PC-9 (cell line): ENCODE results near the gene MTRF1. TPM values are rescaled to one million over a fixed set of nuclear protein-coding genes. Genes with fewer than 3 reads are reported as not detected.

ENCODE experiments used
- BruUV-seq: library from RNA; stranded (reverse); fragments of 400-500 nt; replicated peaks from 2 replicates; lab custom pipeline; 2021; lab: Mats Ljungman, UMichigan
- CTCF ChIA-PET: fragments of 300-600 bp; sonication (Branson Sonifier 250); formaldehyde crosslinking; loops from one replicate; lab custom pipeline; 2022; ENCODE audit warnings: antibody characterized with exemption; lab: Charles Lee
- POLR2A ChIA-PET: fragments of 300-600 bp; sonication (Branson Sonifier 250); formaldehyde crosslinking; loops from one replicate; lab custom pipeline; 2022; ENCODE audit warnings: antibody characterized with exemption; ENCODE audit not compliant: unreplicated experiment; lab: Charles Lee
- DNase-seq, 2 experiments: peaks; one replicate each; pipeline versions ENCODE4 v3.0.0 to v3.0.0-alpha.2; 2015 to 2022; ENCODE audit warnings: mixed read lengths in 1 of 2
- H2AFZ ChIP-seq: fragments of 200-600 bp; sonication (generic); 2 replicates; pipeline ENCODE4 v1.8.1; 2017; ENCODE audit warnings: antibody characterized with exemption
- H3F3A ChIP-seq: fragments of 200-600 bp; sonication (generic); 2 replicates; pipeline ENCODE4 v1.8.1; 2017; ENCODE audit warnings: antibody characterized with exemption, mild to moderate bottlenecking, low read depth; ENCODE audit not compliant: insufficient read depth
- H3K27ac ChIP-seq: fragments of 200-600 bp; sonication (generic); 2 replicates; pipeline ENCODE4 v1.6.1; 2016; ENCODE audit warnings: mixed run types
- H3K27me3 ChIP-seq: fragments of 200-600 bp; sonication (generic); 2 replicates; pipeline ENCODE4 v1.6.1; 2016; ENCODE audit warnings: low read depth, mixed run types; ENCODE audit not compliant: insufficient read depth
- H3K36me3 ChIP-seq: fragments of 200-600 bp; sonication (generic); 2 replicates; pipeline ENCODE4 v1.6.1; 2016; ENCODE audit warnings: low read depth, mixed run types
- H3K4me1 ChIP-seq: fragments of 200-600 bp; sonication (generic); replicated peaks from 2 replicates; pipeline ENCODE4 v1.6.1; 2016; ENCODE audit warnings: mixed run types; ENCODE audit not compliant: insufficient read depth
- H3K4me2 ChIP-seq: fragments of 200-600 bp; sonication (generic); 2 replicates; pipeline ENCODE4 v1.6.1; 2017; ENCODE audit warnings: mixed run types
- H3K4me3 ChIP-seq: fragments of 200-600 bp; sonication (generic); 2 replicates; pipeline ENCODE4 v1.6.1; 2016; ENCODE audit warnings: mixed run types
- H3K79me2 ChIP-seq: fragments of 200-600 bp; sonication (generic); 2 replicates; pipeline ENCODE4 v1.6.1; 2017; ENCODE audit warnings: low read depth, mixed run types
- H3K9me2 ChIP-seq: fragments of 200-600 bp; sonication (generic); 2 replicates; pipeline ENCODE4 v1.8.1; 2017; ENCODE audit warnings: mild to moderate bottlenecking; ENCODE audit not compliant: insufficient read depth
- H3K9me3 ChIP-seq: fragments of 200-600 bp; sonication (generic); 2 replicates; pipeline ENCODE4 v1.8.1; 2016; ENCODE audit warnings: low read depth; ENCODE audit not compliant: insufficient read depth
- H4K20me1 ChIP-seq: fragments of 200-600 bp; sonication (generic); 2 replicates; pipeline ENCODE4 v1.8.1; 2017; ENCODE audit not compliant: insufficient read depth
- EZH2 ChIP-seq: fragments of 200-600 bp; sonication (generic); IDR thresholded peaks from 2 replicates; pipeline ENCODE4 v1.8.0; 2017; ENCODE audit warnings: antibody characterized with exemption, low read depth
- intact Hi-C: fragments of 100-400 bp; cut with micrococcal nuclease; formaldehyde crosslinking; loops from one replicate; pipeline ENCODE4 v1.10.0; 2022; ENCODE audit not compliant: unreplicated experiment
- total RNA-seq: library from RNA; stranded (reverse); gene quantifications from 2 replicates; pipeline ENCODE4 v1.2.3, GENCODE V29; 2021
- TF ChIP-seq, protein P1 (sequence below): fragments of 200-600 bp; sonication (generic); conservative IDR thresholded peaks from 2 replicates; pipeline ENCODE4 v1.6.1; 2017; ENCODE audit warnings: mixed run types, antibody characterized with exemption, mild to moderate bottlenecking, moderate library complexity

Gene MTRF1
- total RNA-seq, 1 experiment from 2014 or later = 15.8 TPM

DNA sequence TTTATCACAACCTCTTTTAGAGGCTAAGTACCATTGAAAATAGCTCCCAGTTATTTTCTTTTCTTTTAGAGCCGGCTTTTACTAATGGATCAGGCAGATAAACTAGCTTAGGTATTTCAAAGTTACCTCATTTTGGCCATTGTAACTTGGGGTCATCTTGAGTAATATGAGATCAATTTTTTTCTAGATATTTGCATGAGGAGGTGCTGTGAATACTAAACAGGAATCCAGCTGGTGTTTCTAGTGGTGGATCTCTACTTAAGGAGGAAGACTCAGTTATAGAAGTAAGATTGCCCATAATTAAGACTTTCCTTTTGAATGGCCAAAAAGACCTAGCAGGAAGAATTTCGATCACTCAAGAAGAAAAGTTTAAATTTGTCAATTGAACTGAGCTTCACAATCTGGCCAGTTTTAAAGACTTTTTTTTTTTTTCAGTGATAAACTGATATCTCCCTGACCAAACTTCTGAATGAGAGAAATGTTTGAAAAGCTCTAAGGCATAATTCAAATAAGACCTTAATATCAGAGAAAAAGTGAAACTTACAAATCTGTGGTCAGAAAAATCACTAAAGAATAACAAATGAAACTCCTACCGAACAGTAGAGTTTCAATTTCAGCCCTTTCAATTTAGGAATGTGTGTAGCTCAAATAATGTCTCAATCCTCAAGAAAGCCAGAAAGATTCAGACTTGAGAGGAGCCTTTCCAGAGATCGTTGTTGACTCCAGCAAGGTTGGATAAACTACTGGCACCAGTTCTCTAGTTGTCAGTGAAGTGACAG lies 36.1 kb upstream of the MTRF1 start:
- TF ChIP-seq, protein P1, sequence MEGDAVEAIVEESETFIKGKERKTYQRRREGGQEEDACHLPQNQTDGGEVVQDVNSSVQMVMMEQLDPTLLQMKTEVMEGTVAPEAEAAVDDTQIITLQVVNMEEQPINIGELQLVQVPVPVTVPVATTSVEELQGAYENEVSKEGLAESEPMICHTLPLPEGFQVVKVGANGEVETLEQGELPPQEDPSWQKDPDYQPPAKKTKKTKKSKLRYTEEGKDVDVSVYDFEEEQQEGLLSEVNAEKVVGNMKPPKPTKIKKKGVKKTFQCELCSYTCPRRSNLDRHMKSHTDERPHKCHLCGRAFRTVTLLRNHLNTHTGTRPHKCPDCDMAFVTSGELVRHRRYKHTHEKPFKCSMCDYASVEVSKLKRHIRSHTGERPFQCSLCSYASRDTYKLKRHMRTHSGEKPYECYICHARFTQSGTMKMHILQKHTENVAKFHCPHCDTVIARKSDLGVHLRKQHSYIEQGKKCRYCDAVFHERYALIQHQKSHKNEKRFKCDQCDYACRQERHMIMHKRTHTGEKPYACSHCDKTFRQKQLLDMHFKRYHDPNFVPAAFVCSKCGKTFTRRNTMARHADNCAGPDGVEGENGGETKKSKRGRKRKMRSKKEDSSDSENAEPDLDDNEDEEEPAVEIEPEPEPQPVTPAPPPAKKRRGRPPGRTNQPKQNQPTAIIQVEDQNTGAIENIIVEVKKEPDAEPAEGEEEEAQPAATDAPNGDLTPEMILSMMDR = no peak
- no peak for TF ChIP-seq EZH2
- H3K27ac ChIP-seq = no peak overlapping the region
- no peak overlapping the region for H3K4me2 ChIP-seq
- no peaks in the 10 kb centered on the region for H3K27me3 ChIP-seq
- H4K20me1 ChIP-seq = no peaks in the 10 kb centered on the region
- no peak for DNase-seq
- no peak overlapping the region for H3K4me3 ChIP-seq
- ChIA-PET POLR2A (no interaction called here), CTCF (interaction anchor here (0.6 kb wide), 1 partner anchor 1078 kb away, joined by 3 read pairs; no protein-coding TSS in a partner anchor)
- H3K79me2 ChIP-seq = no peaks in the 10 kb centered on the region
- BruUV-seq = no TSS peak
- H3K9me3 ChIP-seq = no peaks in the 10 kb centered on the region
- intact Hi-C loops = no loop called here
- H2AFZ ChIP-seq = no peak overlapping the region
- H3K9me2 ChIP-seq = no peaks in the 10 kb centered on the region
- H3K4me1 ChIP-seq = no peaks in the 10 kb centered on the region
- H3F3A ChIP-seq = no peaks in the 10 kb centered on the region
- H3K36me3 ChIP-seq = no peaks in the 10 kb centered on the region

DNA sequence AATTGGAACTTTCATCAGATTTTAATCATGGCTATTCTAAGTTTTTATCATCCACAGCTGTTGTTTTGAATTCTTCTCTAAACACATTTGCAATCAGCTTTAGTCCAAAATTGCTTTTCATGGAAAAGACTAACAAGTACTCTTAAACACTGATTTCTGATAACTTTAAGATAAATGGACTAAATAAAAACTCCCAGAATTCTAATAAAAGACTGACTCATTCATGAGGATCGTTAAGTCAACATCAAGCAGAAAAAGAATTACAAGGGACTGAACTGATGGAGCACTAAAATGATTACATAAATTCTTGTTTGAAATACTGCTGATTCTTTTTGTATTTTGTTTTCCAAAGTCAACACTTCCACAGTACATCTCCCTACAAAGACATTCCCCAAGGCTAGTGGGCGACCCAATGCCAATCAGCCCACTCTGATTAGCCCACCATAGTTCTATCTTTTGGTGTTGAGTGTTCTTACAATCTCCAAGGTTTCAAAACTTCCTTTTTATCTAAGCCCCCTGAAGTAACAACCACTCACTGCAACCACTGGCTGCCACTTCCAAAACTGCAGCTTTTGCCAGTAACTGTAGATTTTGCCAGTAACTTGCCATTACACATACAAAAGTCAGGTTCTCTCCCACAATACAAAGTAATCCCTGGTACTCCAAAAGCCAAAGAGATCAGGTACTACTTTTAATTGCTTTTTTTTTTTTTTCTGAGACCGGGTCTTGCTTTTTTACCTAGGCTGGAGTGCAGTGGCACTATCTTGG lies 33.7 kb upstream of the MTRF1 start:
- DNase-seq = no peak
- ChIA-PET POLR2A (no interaction called here), CTCF (no interaction called here)
- Histone ChIP-seq H3K9me2 (no peaks in the 10 kb centered on the region), H3F3A (no peaks in the 10 kb centered on the region), H3K4me3 (no peak overlapping the region), H3K4me1 (no peaks in the 10 kb centered on the region), H3K27ac (no peak overlapping the region), H3K79me2 (no peaks in the 10 kb centered on the region), H4K20me1 (no peaks in the 10 kb centered on the region), H3K9me3 (no peaks in the 10 kb centered on the region), H3K27me3 (no peaks in the 10 kb centered on the region), H3K4me2 (no peak overlapping the region), H2AFZ (no peak overlapping the region), H3K36me3 (no peaks in the 10 kb centered on the region)
- TF ChIP-seq EZH2 = no peak
- TF ChIP-seq, protein P1 = no peak
- BruUV-seq = no TSS peak
- intact Hi-C loops = no loop called here

DNA sequence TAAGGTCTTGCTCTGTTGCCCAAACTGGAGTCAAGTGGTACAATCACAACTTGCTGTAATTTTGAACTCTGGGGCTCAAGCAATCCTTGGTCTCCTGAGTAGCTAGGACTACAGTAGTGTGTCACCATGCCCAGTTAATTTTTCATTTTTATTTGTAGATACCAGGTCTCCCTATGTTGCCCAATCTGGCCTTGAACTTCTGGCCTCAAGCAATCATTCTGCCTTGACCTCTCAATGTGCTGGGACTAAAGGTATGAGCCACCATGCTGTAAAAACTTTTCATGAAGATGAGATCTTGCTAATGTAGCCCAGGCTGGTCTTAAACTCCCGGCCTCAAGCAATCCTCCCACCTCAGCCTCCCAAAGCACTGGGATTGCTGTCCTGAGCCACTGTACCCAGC lies 32.6 kb upstream of the MTRF1 start:
- DNase-seq = no peak
- no peaks in the 10 kb centered on the region for H4K20me1 ChIP-seq
- TF ChIP-seq EZH2 = no peak
- TF ChIP-seq, protein P1 = no peak
- H3K9me3 ChIP-seq = no peaks in the 10 kb centered on the region
- no peaks in the 10 kb centered on the region for H3K4me1 ChIP-seq
- intact Hi-C loops = no loop called here
- H3K79me2 ChIP-seq = no peaks in the 10 kb centered on the region
- no peak overlapping the region for H3K27ac ChIP-seq
- H3K9me2 ChIP-seq = no peaks in the 10 kb centered on the region
- CTCF ChIA-PET = no interaction called here
- BruUV-seq = no TSS peak
- POLR2A ChIA-PET = no interaction called here
- H3K36me3 ChIP-seq = no peaks in the 10 kb centered on the region
- no peak overlapping the region for H3K4me3 ChIP-seq
- H3F3A ChIP-seq = no peaks in the 10 kb centered on the region
- no peaks in the 10 kb centered on the region for H3K27me3 ChIP-seq
- H2AFZ ChIP-seq = no peak overlapping the region
- no peak overlapping the region for H3K4me2 ChIP-seq
